GM21423 (cell line): Measurements from ENCODE around the gene RHBG.
"Not testable (repeated sequence)": the region's sequence is repeated elsewhere in the genome, so short reads cannot be mapped to it uniquely, and the experiment has no call there.

Experiments used
- ATAC-seq: cut with Tn5 transposase; IDR thresholded peaks from one replicate; pipeline ENCODE4 v1.9.1; 2021; ENCODE audit warnings: mild to moderate bottlenecking, moderate library complexity; ENCODE audit not compliant: unreplicated experiment

The RHBG gene

GRCh38 chr1:156368889-156369684, at the start of gene RHBG:
RHBG (plus strand) TSS chr1:156369211; CDS start chr1:156369250, 39 bp downstream.
- ATAC-seq = no peak

- no peak for ATAC-seq
Observed at GRCh38 chr1:156319664-156320063, 49.3 kb upstream of the RHBG start.

- no peak for ATAC-seq
Observed at GRCh38 chr1:156320560-156320959, 48.5 kb upstream of the RHBG start.

- not testable (repeated sequence) for ATAC-seq
Observed at GRCh38 chr1:156323179-156323578, 45.8 kb upstream of the RHBG start.

- no peak for ATAC-seq
Observed at GRCh38 chr1:156336242-156336641, 32.8 kb upstream of the RHBG start.

GRCh38 chr1:156337052-156337887, 31.7 kb upstream of the RHBG start:
- peak; percentile 3 for ATAC-seq

GRCh38 chr1:156337888-156338179, 31.2 kb upstream of the RHBG start:
- no peak for ATAC-seq

- ATAC-seq = peak; percentile 95
Observed at GRCh38 chr1:156338180-156338976, 30.6 kb upstream of the RHBG start, which contains the start of the genes CCT3 and TSACC. CCT3 (minus strand) TSS chr1:156338292; CDS start chr1:156338184, 108 bp downstream. TSACC (plus strand) TSS chr1:156338526; CDS start chr1:156339758, 1,232 bp downstream.

- no peak for ATAC-seq
Observed at GRCh38 chr1:156342166-156342955, 26.6 kb upstream of the RHBG start.

GRCh38 chr1:156344409-156344808, 24.6 kb upstream of the RHBG start:
- no peak for ATAC-seq

GRCh38 chr1:156346035-156346434, 23.0 kb upstream of the RHBG start:
- not testable (repeated sequence) for ATAC-seq

GRCh38 chr1:156346636-156347035, 22.4 kb upstream of the RHBG start:
- ATAC-seq = no peak

GRCh38 chr1:156347331-156347730, 21.7 kb upstream of the RHBG start:
- ATAC-seq = no peak

GRCh38 chr1:156352481-156352880, 16.5 kb upstream of the RHBG start:
- not testable (repeated sequence) for ATAC-seq

GRCh38 chr1:156356262-156356874, 12.6 kb upstream of the RHBG start:
- ATAC-seq = no peak

GRCh38 chr1:156356875-156357534, 12.0 kb upstream of the RHBG start:
- ATAC-seq = no peak

- no peak for ATAC-seq
Observed at GRCh38 chr1:156357977-156358376, 11.0 kb upstream of the RHBG start.

GRCh38 chr1:156358641-156359040, 10.4 kb upstream of the RHBG start:
- ATAC-seq = no peak

- no peak for ATAC-seq
Observed at GRCh38 chr1:156359249-156359648, 9.8 kb upstream of the RHBG start.
